Right atrium auricular region (tissue), 2 donors: Measurements from ENCODE around the gene LEAP2. TPM values are rescaled to one million over a fixed set of nuclear protein-coding genes. Genes with fewer than 3 reads are reported as not detected.

ENCODE experiments used
- DNase-seq: peaks from one replicate; pipeline ENCODE4 v3.0.0-alpha.2; 2019; ENCODE audit warnings: low spot score
- H3K27ac ChIP-seq, 2 donors: fragments of 200-600 bp; sonication (generic); 1 replicate in 1 of 2; 2 replicates in 1 of 2; pipeline ENCODE4 v1.5.1; 2016 to 2019
- H3K27me3 ChIP-seq, 2 donors: fragments of 200-600 bp; sonication (generic); one replicate each; pipeline versions ENCODE4 v1.5.1 to v1.6.0; 2017 to 2019
- H3K36me3 ChIP-seq: fragments of 200-600 bp; sonication (generic); one replicate; pipeline ENCODE4 v1.5.1; 2016
- H3K4me1 ChIP-seq, 2 donors: fragments of 200-600 bp; sonication (generic); one replicate each; pipeline versions ENCODE4 v1.5.1 to v1.6.0; 2017 to 2019
- H3K4me3 ChIP-seq, 2 donors: fragments of 200-600 bp; sonication (generic); 1 replicate in 1 of 2; 2 replicates in 1 of 2; pipeline ENCODE4 v1.5.1; 2017 to 2019; ENCODE audit warnings: mild to moderate bottlenecking in 1 of 2, moderate library complexity in 1 of 2
- H3K9me3 ChIP-seq, 2 donors: fragments of 200-600 bp; sonication (generic); one replicate each; pipeline ENCODE4 v1.5.1; 2019
- CTCF ChIP-seq, 2 donors: fragments of 200-600 bp; sonication (generic); IDR thresholded peaks; one replicate each; pipeline ENCODE4 v1.5.1; 2019; ENCODE audit warnings: antibody characterized with exemption in 2 of 2
- total RNA-seq, 2 donors: library from RNA; depleted of rRNA; stranded (reverse); fragments of >200 nt; gene quantifications; one replicate each; pipeline ENCODE4 v1.1.0, GENCODE V29; 2016

The LEAP2 gene
- total RNA-seq, 2 donors from 2014 or later = 1.1 TPM; not detected in 1

- TF ChIP-seq CTCF (IDR thresholded peaks at IDR 0.05) = no peak
- H3K4me1 ChIP-seq = peaks cover 0 to 7% of the 10 kb centered on the region in 2 donors
- H3K27ac ChIP-seq = no peak overlapping the region
- no peaks in the 10 kb centered on the region for H3K27me3 ChIP-seq
- peaks cover 77% of the 10 kb centered on the region for H3K36me3 ChIP-seq
- no peaks in the 10 kb centered on the region for H3K9me3 ChIP-seq
- H3K4me3 ChIP-seq = no peak overlapping the region
- DNase-seq = no peak
These were observed 23.2 kb downstream of the LEAP2 start for GRCh38 chr5:132896685-132897084.

- Histone ChIP-seq H3K27ac (no peak overlapping the region), H3K27me3 (no peaks in the 10 kb centered on the region), H3K9me3 (no peaks in the 10 kb centered on the region), H3K36me3 (peaks cover 68% of the 10 kb centered on the region), H3K4me1 (peaks cover 0 to 7% of the 10 kb centered on the region in 2 donors), H3K4me3 (no peak overlapping the region)
- DNase-seq = no peak
- no peak for TF ChIP-seq CTCF (IDR thresholded peaks at IDR 0.05)
These were observed 24.6 kb downstream of the LEAP2 start for GRCh38 chr5:132898094-132898493.

GRCh38 chr5:132901036-132901435, 27.6 kb downstream of the LEAP2 start:
- no peaks in the 10 kb centered on the region for H3K27me3 ChIP-seq
- peaks cover 0 to 2% of the 10 kb centered on the region in 2 donors for H3K4me1 ChIP-seq
- no peak for TF ChIP-seq CTCF (IDR thresholded peaks at IDR 0.05)
- H3K36me3 ChIP-seq = peaks cover 51% of the 10 kb centered on the region
- H3K9me3 ChIP-seq = no peaks in the 10 kb centered on the region
- H3K4me3 ChIP-seq = no peak overlapping the region
- no peak for DNase-seq
- H3K27ac ChIP-seq = no peak overlapping the region

GRCh38 chr5:132901730-132902129, 28.3 kb downstream of the LEAP2 start:
- no peak for TF ChIP-seq CTCF (IDR thresholded peaks at IDR 0.05)
- H3K9me3 ChIP-seq = no peaks in the 10 kb centered on the region
- H3K4me1 ChIP-seq = no peaks in the 10 kb centered on the region
- DNase-seq = no peak
- H3K4me3 ChIP-seq = no peak overlapping the region
- H3K27ac ChIP-seq = no peak overlapping the region
- H3K36me3 ChIP-seq = peaks cover 44% of the 10 kb centered on the region
- H3K27me3 ChIP-seq = no peaks in the 10 kb centered on the region

- no peak overlapping the region for H3K27ac ChIP-seq
- DNase-seq = no peak
- H3K4me1 ChIP-seq = no peaks in the 10 kb centered on the region
- H3K9me3 ChIP-seq = no peaks in the 10 kb centered on the region
- peaks cover 19% of the 10 kb centered on the region for H3K36me3 ChIP-seq
- TF ChIP-seq CTCF (IDR thresholded peaks at IDR 0.05) = no peak
- H3K27me3 ChIP-seq = no peaks in the 10 kb centered on the region
- no peak overlapping the region for H3K4me3 ChIP-seq
These were observed 32.5 kb downstream of the LEAP2 start for GRCh38 chr5:132905938-132906337.

GRCh38 chr5:132907161-132907560, 33.7 kb downstream of the LEAP2 start:
- no peaks in the 10 kb centered on the region for H3K9me3 ChIP-seq
- H3K36me3 ChIP-seq = peaks cover 12% of the 10 kb centered on the region
- H3K4me1 ChIP-seq = no peaks in the 10 kb centered on the region
- DNase-seq = no peak
- H3K27me3 ChIP-seq = no peaks in the 10 kb centered on the region
- no peak overlapping the region for H3K27ac ChIP-seq
- no peak overlapping the region for H3K4me3 ChIP-seq
- no peak for TF ChIP-seq CTCF (IDR thresholded peaks at IDR 0.05)
